HG02973 (cell line): ENCODE data around the gene ACADL.
A peak's percentile ranks its signal among the peaks of the same experiment; 100 is the strongest.

ENCODE experiments used
- ATAC-seq: cut with Tn5 transposase; IDR thresholded peaks from one replicate; pipeline ENCODE4 v1.9.1; 2021; ENCODE audit warnings: moderate library complexity; ENCODE audit not compliant: unreplicated experiment

Gene ACADL

DNA sequence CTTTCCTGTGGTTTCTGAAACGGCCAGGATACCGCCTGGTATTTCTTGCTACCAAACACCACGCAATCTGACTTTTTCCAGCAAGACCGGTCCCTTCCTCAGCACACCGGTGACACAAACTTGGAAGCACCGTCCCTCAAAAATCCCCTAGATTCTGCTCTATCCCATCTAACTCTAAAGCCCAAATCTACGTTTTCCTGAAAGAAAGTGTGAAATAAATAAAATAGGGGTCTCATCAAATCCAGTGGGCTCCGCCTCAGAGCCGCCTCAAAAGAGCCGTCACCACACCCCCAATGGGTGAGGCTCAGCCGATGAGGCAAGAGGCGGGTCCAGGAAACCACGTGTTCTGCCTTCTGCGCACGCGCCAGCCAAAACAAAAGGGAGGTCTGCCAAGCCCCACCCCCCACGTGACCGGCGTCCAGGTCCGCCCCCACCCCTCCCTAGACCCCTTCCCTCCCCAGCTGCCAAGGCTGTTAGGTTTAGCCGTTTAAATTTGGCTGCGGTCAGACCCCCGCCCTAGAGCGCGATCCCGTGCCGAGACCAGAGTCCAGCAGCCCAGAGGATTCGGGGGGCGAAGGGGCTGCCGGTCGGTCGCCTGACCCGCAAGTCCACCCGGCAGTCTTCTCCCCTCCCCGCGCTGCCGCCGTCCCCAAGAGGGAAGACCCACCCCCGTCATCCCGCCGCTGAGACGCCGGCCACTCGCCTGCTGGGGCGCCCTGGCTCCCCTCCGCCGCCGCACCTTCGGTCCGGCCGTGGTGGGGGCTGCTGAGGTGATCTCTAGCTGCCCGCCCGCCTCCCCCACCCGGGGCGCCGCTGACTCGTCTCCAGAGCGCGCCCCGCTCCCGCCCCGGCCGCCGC lies 54.6 kb downstream of the ACADL start:
- ATAC-seq = peak; percentile 65

DNA sequence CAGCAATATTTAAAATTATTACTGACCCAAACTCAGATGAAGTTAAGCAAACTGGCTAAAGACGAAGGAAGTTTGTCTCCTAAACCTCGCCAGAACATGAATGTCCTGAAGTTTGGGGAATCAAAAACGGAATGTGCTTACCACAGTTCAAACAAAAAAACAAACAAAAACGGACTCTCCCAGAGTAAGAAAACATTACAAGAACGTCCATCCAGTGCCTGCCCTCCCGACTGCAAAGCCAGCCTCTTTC lies 55.1 kb downstream of the ACADL start:
- ATAC-seq = no peak

DNA sequence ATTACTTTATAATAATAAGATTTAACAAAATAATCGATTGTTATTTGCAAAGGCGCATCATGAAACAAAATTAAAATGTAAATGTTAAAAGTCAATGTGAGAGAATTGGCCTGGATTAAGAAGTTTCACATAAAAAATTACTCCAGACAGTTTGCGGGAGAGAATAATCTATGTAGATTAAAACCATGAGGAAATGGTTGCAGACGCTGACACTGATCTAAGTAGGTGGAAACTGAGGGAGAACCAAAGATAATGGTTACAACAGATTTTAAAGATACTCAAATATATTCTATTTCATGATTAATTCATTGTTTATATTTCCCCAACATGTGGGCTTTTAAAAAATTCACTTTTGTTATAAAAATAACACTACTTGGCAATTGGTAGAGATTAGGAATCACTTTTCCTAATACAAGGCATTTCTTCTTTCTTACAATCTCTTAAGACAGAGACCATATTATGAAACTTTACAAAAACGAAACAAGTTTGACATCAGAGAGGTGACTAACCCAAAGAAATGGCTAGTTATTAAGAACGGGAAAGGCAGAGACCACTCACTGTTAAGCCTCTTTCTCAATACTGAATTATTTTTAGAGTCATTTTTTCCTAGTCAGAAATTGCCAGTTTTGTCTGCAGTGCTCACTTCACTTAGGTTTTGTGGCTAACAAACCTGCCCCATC lies 55.6 kb downstream of the ACADL start:
- ATAC-seq = peak; percentile 34

DNA sequence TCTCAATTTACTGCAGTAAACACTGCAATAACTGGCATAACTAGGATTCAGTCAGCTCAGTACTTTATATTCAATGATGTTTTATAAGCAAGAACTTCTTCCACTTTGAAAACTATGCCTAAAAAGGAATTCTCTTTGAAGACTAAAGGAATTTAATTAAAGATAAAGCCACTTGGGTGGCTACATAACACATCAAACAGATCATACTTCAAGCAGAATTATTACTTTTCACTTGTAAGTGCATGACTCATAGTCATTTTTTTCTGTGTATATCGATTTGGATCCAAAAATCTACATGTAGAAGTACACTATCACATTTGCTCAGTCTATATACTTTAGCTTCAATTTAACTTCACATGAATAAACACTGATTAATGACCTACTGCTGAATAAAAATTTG lies 58.0 kb downstream of the ACADL start:
- ATAC-seq = no peak

DNA sequence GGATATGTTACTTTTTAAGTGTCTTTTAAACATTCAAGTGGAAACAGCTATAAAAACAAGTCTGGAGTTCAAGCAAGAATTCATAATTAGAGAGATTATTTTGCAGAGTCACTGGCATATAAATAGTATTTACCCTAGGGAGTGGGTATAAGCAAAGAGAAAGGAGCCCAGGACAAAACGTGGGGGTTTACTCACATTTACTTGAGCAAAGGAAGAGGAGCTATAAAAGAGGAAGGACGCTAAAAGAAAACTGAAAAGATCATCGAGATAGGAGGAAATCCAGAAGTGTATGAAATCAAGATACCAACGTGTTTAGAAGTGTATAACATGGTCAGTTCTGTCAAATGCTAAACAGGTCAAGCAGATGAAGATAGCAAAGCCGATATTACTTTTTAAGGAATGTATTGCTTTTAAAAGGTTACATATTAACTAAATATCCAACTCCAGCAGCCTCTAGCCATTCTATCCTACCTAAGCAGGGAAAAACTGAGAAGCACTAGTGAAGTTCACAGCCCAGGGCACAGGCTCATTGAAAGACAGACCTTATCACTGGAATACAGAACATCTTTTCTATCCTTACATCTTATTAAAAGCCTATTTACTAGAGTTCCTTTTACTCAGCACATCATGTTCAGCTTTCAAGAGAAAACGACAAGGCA lies 62.7 kb downstream of the ACADL start:
- no peak for ATAC-seq

DNA sequence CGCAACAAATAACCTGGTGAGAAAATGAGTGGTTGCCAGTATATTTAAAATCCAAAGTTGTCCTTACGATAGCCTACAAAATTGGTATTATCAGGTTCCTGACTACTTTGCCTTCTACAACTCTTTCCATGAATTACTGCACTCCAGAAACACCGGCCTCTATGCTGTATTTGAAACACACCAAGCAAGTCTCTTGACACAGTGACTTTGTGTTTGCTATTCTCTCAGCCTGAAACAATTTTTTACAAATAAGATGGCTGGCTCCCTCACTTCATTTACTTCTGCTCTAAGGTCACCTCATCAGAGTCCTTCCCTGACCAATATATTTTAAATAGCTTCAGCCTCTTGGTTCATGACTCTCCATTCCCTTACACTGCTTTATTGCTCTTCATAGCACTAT lies 66.2 kb downstream of the ACADL start:
- ATAC-seq = no peak

DNA sequence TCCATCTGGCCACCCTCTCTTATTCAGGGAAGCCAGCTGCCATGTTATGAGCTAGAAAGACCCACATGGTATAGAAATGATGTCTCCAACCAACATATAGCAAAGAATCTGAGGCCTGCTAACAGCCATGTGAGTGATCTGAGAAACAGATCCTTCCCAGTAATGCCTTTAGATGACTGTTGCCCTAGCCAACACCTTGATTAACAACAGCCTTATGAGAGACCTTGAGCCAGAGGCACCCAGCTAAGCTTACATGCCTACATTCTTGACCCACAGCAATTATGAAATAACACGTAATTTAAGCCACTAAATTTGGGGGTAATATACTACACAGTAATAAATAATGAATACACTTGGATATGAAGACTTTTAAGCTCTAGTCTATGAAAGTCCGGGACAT lies 67.0 kb downstream of the ACADL start:
- no peak for ATAC-seq

DNA sequence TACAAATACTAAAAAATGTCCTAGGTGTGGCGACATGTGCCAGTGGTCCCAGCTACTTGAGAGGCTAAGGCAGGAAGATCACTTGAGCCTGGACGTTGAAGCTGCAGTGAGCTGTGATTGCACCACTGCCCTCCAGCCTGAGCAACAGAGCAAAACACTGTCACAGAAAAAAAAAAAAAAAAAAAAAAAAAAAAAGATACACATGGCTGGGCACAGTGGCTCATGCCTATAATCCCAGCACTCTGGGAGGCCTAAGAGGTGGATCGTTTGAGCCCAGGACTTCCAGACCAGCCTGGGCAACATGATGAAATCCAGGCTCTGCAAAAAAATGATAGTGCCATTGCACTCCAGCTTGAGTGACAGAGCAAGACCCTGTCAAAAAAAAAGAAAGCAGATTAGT lies 67.7 kb downstream of the ACADL start:
- ATAC-seq = no peak

DNA sequence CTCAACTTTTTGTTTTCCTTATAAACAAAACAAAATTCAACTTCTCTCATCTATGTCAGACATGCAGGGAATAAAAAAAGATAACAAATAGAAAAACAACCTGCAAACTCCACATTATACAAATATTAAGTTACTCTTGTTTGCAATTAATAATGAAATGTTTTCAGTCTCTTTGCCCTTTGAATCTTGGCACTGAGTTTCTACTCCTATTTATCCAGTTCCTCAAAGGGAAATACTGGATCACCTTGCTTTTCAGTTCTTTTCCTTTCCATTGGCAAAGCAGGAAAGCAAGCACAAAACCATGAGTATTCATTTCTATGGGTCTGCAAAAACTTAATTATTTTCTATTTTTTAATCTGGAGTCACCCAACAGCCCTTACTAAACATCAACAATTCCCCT lies 77.6 kb downstream of the ACADL start:
- no peak for ATAC-seq
